SK-N-SH (cell line): ENCODE measurements around the gene TMEM132E. TPM values are rescaled to one million over a fixed set of nuclear protein-coding genes. Genes with fewer than 3 reads are reported as not detected.

Source experiments
- CTCF ChIA-PET: fragments of 300-600, 350-600 bp; formaldehyde crosslinking; extraction: SDS; loops from one replicate; lab custom pipeline; 2021; lab: Yijun Ruan, JAX
- POLR2A ChIA-PET: fragments of 350-600 bp; sonication (Branson Sonifier 250); formaldehyde crosslinking; extraction: SDS; loops from one replicate; lab custom pipeline; 2020; ENCODE audit warnings: antibody characterized with exemption, inconsistent platforms; lab: Yijun Ruan, JAX
- DNase-seq: peaks from one replicate; pipeline ENCODE4 v3.0.0; 2012
- H2AFZ ChIP-seq: fragments of 200-600 bp; sonication (generic); 2 replicates; pipeline ENCODE4 v1.8.1; 2016; ENCODE audit warnings: antibody characterized with exemption, mild to moderate bottlenecking, low read depth
- H3F3A ChIP-seq: fragments of 200-600 bp; sonication (generic); replicated peaks from 2 replicates; pipeline ENCODE3; 2016; ENCODE audit warnings: antibody characterized with exemption, mild to moderate bottlenecking; ENCODE audit not compliant: insufficient read depth
- H3K27ac ChIP-seq, 2 experiments: fragments of 200-500 bp in 1 of 2; fragments of 200-600 bp in 1 of 2; sonication (Bioruptor generic) in 1 of 2; sonication (generic), shearing (Covaris generic) in 1 of 2; 2 replicates each; pipeline versions ENCODE4 v1.5.1 to v1.6.1; 2014 to 2016; ENCODE audit warnings: low read depth in 2 of 2, inconsistent platforms in 1 of 2, low read length in 1 of 2, mild to moderate bottlenecking in 1 of 2, mixed read lengths in 1 of 2
- H3K27me3 ChIP-seq: fragments of 200-600 bp; sonication (generic), shearing (Covaris generic); 2 replicates; pipeline ENCODE4 v1.6.1; 2016; ENCODE audit warnings: mixed run types; ENCODE audit not compliant: insufficient read depth
- H3K36me3 ChIP-seq, 2 experiments: fragments of 200-500 bp in 1 of 2; fragments of 200-600 bp in 1 of 2; sonication (Bioruptor generic) in 1 of 2; sonication (generic) in 1 of 2; replicated peaks in 1 of 2; 2 replicates each; pipeline versions ENCODE3 to v1.5.1; 2014 to 2016; ENCODE audit warnings: low read length in 1 of 2, mild to moderate bottlenecking in 1 of 2; ENCODE audit not compliant: insufficient read depth in 2 of 2, control insufficient read depth in 1 of 2
- H3K4me1 ChIP-seq, 2 experiments: fragments of 200-500 bp in 1 of 2; fragments of 200-600 bp in 1 of 2; sonication (Bioruptor generic) in 1 of 2; sonication (generic), shearing (Covaris generic) in 1 of 2; 2 replicates each; pipeline versions ENCODE4 v1.5.1 to v1.6.1; 2014 to 2016; ENCODE audit warnings: low read depth in 1 of 2, low read length in 1 of 2, mixed run types in 1 of 2; ENCODE audit not compliant: insufficient read depth in 2 of 2, control insufficient read depth in 1 of 2
- H3K4me2 ChIP-seq: fragments of 200-600 bp; sonication (generic), shearing (Covaris generic); 2 replicates; pipeline ENCODE4 v1.6.1; 2017; ENCODE audit warnings: mixed run types
- H3K4me3 ChIP-seq, 2 experiments: fragments of 200-500 bp in 1 of 2; fragments of 200-600 bp in 1 of 2; sonication (Bioruptor generic) in 1 of 2; sonication (generic), shearing (Covaris generic) in 1 of 2; 2 replicates each; pipeline versions ENCODE4 v1.5.1 to v1.8.1; 2014 to 2016; ENCODE audit warnings: low read depth in 2 of 2, inconsistent platforms in 1 of 2, low read length in 1 of 2, mild to moderate bottlenecking in 1 of 2, mixed read lengths in 1 of 2, moderate library complexity in 1 of 2
- H3K79me2 ChIP-seq: fragments of 200-600 bp; sonication (generic); 2 replicates; pipeline ENCODE4 v1.8.1; 2017; ENCODE audit warnings: mild to moderate bottlenecking; ENCODE audit not compliant: insufficient read depth
- H3K9ac ChIP-seq: fragments of 200-600 bp; sonication (generic); 2 replicates; pipeline ENCODE4 v1.6.1; 2017; ENCODE audit warnings: mixed run types
- H3K9me2 ChIP-seq: fragments of 200-600 bp; sonication (generic); 2 replicates; pipeline ENCODE4 v1.6.1; 2017; ENCODE audit warnings: mixed run types
- H3K9me3 ChIP-seq: fragments of 200-600 bp; sonication (generic); 2 replicates; pipeline ENCODE4 v1.6.1; 2017; ENCODE audit warnings: mixed run types, mild to moderate bottlenecking, moderate library complexity
- H4K20me1 ChIP-seq: fragments of 200-600 bp; sonication (generic); 2 replicates; pipeline ENCODE4 v1.6.1; 2017; ENCODE audit warnings: mild to moderate bottlenecking, mixed run types; ENCODE audit not compliant: insufficient read depth
- ELF1 ChIP-seq: IDR thresholded peaks from 2 replicates; pipeline ENCODE4 v1.4.0; 2012
- FOSL2 ChIP-seq: IDR thresholded peaks from 2 replicates; pipeline ENCODE4 v1.4.0; 2012; ENCODE audit warnings: low read depth, mild to moderate bottlenecking, moderate library complexity, borderline replicate concordance
- FOXM1 ChIP-seq: IDR thresholded peaks from 2 replicates; pipeline ENCODE4 v1.4.0; 2012; ENCODE audit warnings: low read depth, mild to moderate bottlenecking
- GABPA ChIP-seq: IDR thresholded peaks from 2 replicates; pipeline ENCODE4 v1.4.0; 2012; ENCODE audit warnings: low read depth, mild to moderate bottlenecking
- GATA2 ChIP-seq: sonication (generic); formaldehyde crosslinking; IDR thresholded peaks from 2 replicates; pipeline ENCODE4 v1.5.0; 2020; ENCODE audit warnings: mild to moderate bottlenecking, missing genetic modification reagents
- MAX ChIP-seq: IDR thresholded peaks from 2 replicates; pipeline ENCODE4 v1.4.0; 2012; ENCODE audit warnings: low read depth
- MEF2A ChIP-seq: IDR thresholded peaks from 2 replicates; pipeline ENCODE4 v1.4.0; 2012; ENCODE audit warnings: low read depth, borderline replicate concordance
- NRF1 ChIP-seq: IDR thresholded peaks from 2 replicates; pipeline ENCODE4 v1.6.1; 2012; ENCODE audit warnings: low read depth, mild to moderate bottlenecking, low read length
- POLR2AphosphoS5 ChIP-seq: IDR thresholded peaks from 2 replicates; pipeline ENCODE4 v1.6.1; 2012; ENCODE audit warnings: low read depth, low read length
- RAD21 ChIP-seq: IDR thresholded peaks from 2 replicates; pipeline ENCODE4 v1.6.1; 2012; ENCODE audit warnings: mild to moderate bottlenecking, low read length
- RCOR1 ChIP-seq: fragments of 150-350 bp; IDR thresholded peaks from 2 replicates; pipeline ENCODE4 v1.6.1; 2017; ENCODE audit warnings: antibody characterized with exemption, low read length
- RFX5 ChIP-seq: IDR thresholded peaks from 2 replicates; pipeline ENCODE4 v1.6.1; 2012; ENCODE audit warnings: mild to moderate bottlenecking, improper control_type of control experiment, low read length
- SIN3A ChIP-seq: IDR thresholded peaks from 2 replicates; pipeline ENCODE4 v1.6.1; 2012; ENCODE audit warnings: low read depth, mild to moderate bottlenecking, low read length, moderate library complexity, borderline replicate concordance
- SMC3 ChIP-seq: IDR thresholded peaks from 2 replicates; pipeline ENCODE4 v1.6.1; 2012; ENCODE audit warnings: low read depth, low read length, improper control_type of control experiment
- TAF1 ChIP-seq: IDR thresholded peaks from 2 replicates; pipeline ENCODE4 v1.6.1; 2012; ENCODE audit warnings: low read depth, mild to moderate bottlenecking, low read length, moderate library complexity, borderline replicate concordance
- TCF12 ChIP-seq: IDR thresholded peaks from 2 replicates; pipeline ENCODE4 v1.4.0; 2012
- USF2 ChIP-seq: fragments of 150-350 bp; IDR thresholded peaks from 2 replicates; pipeline ENCODE4 v1.6.1; 2017; ENCODE audit warnings: antibody characterized with exemption, low read length, low read depth, borderline replicate concordance
- YY1 ChIP-seq: IDR thresholded peaks from 2 replicates; pipeline ENCODE4 v1.4.0; 2012; ENCODE audit warnings: low read depth, mild to moderate bottlenecking
- WGBS: methylation state at CpG from one replicate; pipeline ENCODE4 v1.1.6; 2017; ENCODE audit warnings: low lambda C conversion rate; 5-methylcytosine and 5-hydroxymethylcytosine counted together
- polyA plus RNA-seq, 3 experiments: library from polyadenylated mRNA; depleted of rRNA; stranded (reverse); fragments of >200 nt; gene quantifications; 2 replicates each; pipeline ENCODE4 v1.2.3, GENCODE V29; 2012

TMEM132E gene
- polyA plus RNA-seq, 1 of the 3 experiments (the other 2 are of a cell fraction): not detected

GRCh38 chr17:34542700-34543336, 36.6 kb upstream of the TMEM132E start (continued):
- TF ChIP-seq RAD21 (peak; percentile 77), MAX (no peak), RFX5 (no peak)

GRCh38 chr17:34547453-34548063, 31.8 kb upstream of the TMEM132E start:
- no peak overlapping the region for H3K27ac ChIP-seq
- no peak overlapping the region for H3K4me3 ChIP-seq
- no peaks in the 10 kb centered on the region for H3K4me1 ChIP-seq
- H3K9me2 ChIP-seq: no peaks in the 10 kb centered on the region
- H3K27me3 ChIP-seq: no peaks in the 10 kb centered on the region; the same call in 1 of the 2 replicates
- no peak overlapping the region for H3K4me2 ChIP-seq
- no peaks in the 10 kb centered on the region for H3K9me3 ChIP-seq
- no peaks in the 10 kb centered on the region for H3F3A ChIP-seq
- no peaks in the 10 kb centered on the region for H3K79me2 ChIP-seq
- no peak overlapping the region for H2AFZ ChIP-seq
- no peak for DNase-seq
- no peak overlapping the region for H3K9ac ChIP-seq
- no peaks in the 10 kb centered on the region for H4K20me1 ChIP-seq
- CTCF ChIA-PET: interaction anchor here (0.8 to 1.1 kb wide), 3 partner anchors 30 to 345 kb away, joined by 3 to 6 read pairs (median 3); no protein-coding TSS in a partner anchor
- TF ChIP-seq SMC3: no peak
- TF ChIP-seq FOSL2: no peak
- TF ChIP-seq ELF1: no peak
- TF ChIP-seq USF2: no peak
- TF ChIP-seq NRF1: no peak
- no peak for TF ChIP-seq GATA2 (CRISPR knock-in tag)
- TF ChIP-seq TAF1: no peak
- TF ChIP-seq MEF2A: no peak
- TF ChIP-seq POLR2AphosphoS5: no peak
- no peak for TF ChIP-seq FOXM1
- no peak for TF ChIP-seq RFX5
- TF ChIP-seq RCOR1: no peak
- no peak for TF ChIP-seq YY1
- TF ChIP-seq SIN3A: no peak
- no peak for TF ChIP-seq GABPA
- TF ChIP-seq TCF12: no peak
- WGBS: 22% methylated on average over 3 of the region's 3 CpGs
- POLR2A ChIA-PET: no interaction called here
- no peaks in the 10 kb centered on the region for H3K36me3 ChIP-seq
